Measurements from ENCODE around the gene PCCA.
"Not testable (repeated sequence)": the region's sequence is repeated elsewhere in the genome, so short reads cannot be mapped to it uniquely, and the experiment has no call there.

Gene PCCA

DNA sequence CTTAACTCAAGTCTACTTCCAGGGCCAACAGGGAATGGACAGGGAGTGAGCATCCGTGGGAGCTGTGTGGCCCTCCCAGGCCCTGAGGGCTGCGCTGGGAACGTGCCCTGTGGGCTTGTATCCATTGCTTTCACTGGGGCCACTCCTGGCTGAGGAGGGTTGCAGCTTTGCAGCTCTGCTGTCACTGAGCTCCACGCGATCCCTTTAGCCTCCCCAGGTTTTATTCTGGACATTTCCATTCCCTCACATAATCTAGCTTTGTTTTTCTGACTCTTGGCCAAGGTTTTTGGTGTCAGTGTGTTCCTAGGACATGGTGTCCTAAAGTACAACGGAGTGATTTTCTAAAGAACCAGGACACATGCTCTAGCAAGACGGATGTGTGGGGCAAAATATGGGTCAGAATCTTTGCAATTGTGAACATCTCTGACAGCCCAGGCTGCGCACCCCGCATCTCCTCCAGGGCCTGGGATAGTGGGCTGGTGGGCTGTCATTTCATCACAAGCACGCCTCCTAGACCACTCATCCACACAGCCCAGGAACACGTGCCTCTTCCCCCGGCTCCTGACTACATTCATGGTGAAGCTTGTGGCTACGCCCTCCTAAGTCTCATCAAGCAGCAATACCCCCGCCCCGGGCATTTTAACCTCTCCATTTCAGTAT lies 471.7 kb downstream of the PCCA start:
- no peak for DNase-seq

DNA sequence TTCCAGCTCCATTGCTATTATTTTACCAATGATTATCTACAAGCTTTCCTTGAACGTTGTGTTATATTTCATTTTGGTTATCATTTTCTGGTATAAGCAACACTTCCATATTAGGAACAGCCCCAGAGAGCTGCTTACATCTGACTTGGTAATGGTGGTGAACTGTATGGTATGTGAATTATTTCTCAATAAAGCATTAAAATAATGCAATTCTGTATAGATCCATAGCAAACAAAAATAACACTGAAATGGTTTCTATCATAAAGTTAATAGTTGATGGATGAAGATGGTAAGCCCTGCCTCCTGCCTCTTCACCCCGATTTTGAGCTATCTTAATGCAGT lies 472.2 kb downstream of the PCCA start:
- DNase-seq = no peak

DNA sequence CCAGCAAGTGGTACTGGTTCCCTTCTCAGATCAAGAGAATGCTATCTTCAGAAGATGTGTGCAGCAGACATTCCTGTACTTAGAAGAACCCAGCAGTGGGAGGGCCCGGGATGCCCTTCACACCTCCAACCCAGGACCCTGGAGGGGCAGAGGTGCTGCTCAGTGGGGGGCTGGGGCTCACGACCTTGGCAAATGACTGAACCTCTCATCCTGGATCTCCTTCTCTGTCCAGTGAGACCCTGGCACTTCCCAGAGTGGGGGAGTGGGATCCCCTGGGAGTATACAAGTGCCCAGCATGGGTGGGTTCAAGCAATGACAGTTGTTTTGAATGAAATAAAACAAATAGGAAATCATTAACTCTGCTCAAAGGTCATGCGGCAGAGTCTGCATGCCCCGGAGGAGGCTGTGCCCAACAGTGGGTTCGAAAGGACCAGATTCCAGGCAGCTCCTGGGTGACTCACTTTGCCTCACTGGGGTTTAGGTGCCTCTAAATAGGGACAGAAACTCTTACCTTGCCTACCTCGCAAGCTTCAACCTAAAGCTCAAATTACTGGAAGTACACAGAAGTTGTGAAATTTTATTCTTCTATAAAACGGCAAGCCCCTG lies 472.8 kb downstream of the PCCA start:
- DNase-seq = no peak

DNA sequence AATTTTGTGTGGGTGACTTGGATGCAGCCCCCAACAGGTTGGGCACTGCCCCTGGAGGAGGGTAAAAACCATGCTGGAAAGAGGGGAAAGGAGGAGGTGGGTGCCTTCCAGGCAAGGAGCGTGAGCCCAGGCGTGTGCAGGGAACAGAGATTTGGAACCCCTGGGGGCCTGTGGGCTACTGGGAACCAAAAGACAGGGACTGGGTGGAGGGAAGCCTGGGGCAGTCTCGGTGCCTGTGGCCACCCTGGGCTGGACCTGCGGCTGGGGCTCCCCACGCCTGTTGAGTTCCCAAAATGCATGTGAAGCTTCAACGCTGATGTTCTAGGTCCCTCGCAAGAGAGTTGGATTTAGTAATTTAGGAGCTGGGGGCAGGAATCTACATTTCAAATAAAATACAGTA lies 474.9 kb downstream of the PCCA start:
- no peak for DNase-seq

DNA sequence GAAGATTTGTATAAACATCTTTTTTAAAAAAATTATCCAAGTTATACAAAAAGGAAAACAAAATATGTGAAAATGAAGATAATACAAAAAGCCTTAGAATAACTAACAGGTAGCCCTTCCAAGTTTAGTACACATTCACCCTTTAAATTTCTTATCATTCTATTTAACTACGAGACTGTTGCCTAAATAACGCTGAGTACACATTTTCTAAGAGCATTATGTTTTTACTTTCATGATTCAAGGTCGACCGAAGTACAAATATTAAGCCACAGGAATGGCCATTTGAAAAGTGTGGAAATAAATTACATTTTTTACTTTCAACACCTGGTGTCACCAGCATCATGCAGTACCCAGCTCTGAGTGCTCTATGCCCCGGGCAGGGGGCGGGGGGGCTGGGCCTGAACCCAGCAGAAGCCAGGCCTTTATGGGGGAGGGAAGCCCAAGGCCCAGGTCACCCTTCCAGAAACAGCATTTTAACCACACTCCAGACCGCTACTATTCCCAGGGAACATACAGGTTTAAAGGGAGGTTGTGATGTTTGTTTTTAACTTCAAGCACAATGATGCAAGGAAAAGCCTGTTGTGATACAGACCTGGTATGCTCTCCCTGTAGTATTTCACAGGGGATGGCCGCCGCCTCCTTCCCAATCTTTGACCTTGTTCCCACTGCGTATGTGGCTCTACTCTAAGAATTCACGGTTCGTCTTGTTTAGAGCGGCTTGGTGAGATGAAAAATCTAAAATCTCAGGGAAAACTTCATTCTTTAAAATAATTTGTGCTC lies 475.7 kb downstream of the PCCA start:
- no peak for DNase-seq

DNA sequence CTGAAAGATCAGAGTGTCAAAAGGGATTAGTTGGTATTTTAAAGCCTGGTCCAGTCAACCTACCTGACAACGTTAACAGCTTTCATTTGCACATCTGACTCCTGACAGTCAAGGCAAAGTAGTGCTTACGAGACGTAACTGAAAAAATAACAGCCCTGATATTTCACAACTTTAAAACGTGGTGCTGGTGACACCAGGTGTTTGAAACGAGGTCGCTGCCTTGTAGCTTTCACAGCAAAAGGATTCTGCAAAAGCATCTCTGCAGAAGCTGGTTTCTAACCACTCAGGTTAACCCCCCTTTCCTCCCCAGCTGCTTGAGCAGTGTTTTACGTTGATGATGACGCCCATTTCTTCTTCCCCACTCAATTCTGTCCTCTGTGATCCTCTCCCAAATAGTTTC lies 476.4 kb downstream of the PCCA start:
- DNase-seq = no peak

DNA sequence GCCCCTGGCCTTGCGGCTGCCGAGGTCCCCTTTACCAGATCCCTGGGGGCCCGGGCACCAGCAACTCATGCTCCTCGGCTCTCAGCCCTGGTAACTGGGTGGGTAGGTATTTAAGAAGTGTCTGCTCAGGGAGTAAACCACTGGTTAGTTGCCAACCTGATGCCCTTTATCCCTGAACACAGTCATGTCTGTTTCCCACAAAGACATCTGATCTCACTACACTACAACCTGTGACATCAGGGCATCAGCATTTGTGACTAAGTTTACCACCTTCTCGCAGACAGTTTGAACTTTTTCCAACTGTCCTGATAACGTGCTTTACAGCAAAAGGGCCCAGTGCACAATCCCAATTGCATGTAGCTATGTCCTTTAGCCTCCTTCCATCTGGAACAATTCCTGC lies 477.6 kb downstream of the PCCA start:
- DNase-seq = no peak

DNA sequence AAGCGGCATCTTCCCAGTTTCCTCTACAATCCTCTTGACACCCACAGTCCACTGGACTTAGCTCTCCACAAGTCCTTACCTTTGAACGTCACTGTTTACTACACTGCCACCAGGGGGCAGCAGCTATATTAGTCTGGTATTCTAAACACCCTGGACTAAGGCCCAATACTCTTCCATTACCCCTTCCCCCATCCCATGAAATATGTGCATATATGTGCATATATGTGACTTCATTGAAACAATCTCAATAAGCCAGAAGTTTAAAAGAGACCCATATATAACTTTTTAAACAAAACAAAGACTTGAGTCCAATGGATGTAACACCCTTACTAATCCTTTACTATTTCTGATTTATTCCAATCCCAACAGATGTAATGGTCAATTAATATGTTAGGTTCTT lies 484.2 kb downstream of the PCCA start:
- peak; percentile 6 to 61 for DNase-seq

DNA sequence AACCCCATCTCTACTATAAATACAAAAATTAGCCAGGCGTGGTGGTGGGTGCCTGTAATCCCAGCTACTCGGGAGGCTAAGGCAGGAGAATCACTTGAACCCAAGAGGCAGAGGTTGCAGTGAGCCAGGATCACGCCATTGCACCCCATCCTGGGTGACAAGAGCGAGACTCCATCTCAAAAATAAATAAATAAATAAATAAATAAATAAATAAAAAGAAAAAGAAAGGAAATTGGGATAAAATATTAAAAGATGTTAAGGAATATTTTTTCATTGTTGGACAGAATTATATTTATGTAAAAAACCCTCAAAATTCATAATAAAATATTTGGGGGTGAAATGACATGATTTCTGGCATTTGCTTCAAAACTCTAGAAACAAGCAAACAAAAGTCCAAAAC lies 488.3 kb downstream of the PCCA start:
- DNase-seq = not testable (repeated sequence)
